ENCODE results near the gene MICALL2.
A peak's percentile ranks its signal among the peaks of the same experiment; 100 is the strongest.

Gene MICALL2

GRCh38 chr7:1466524-1467271 is 7.4 kb upstream of the MICALL2 start:
- peak; percentile 73 for DNase-seq

- DNase-seq: no peak
Observed at GRCh38 chr7:1464694-1465093, 5.4 kb upstream of the MICALL2 start.

DNA sequence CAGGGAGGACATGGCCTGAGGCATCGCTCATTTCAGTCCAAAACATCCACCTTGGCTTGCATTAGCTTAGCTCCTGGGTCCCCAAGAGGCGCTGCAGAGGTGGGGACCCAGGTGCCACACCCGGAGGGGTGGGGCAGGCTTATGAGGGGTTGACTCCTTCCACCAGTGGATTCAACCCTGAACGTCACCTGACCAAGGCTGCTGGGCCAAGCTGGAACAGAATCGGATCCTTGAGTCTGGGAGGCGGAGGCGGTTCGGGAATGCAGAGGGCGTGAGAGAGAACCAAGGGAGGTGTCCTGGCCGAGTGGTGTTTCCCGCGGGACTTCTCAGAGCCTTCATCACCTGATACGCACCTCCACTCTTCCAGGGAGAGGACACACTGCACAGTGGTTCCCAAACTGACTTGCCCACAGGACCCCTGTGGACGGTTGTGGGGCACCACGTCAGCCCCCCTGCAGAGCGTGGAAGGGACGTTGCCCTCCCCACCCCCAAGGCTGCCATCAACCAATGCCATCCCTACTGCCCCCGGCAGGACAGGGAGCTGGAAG is 4.5 kb upstream of the MICALL2 start:
- no peak for DNase-seq

DNA sequence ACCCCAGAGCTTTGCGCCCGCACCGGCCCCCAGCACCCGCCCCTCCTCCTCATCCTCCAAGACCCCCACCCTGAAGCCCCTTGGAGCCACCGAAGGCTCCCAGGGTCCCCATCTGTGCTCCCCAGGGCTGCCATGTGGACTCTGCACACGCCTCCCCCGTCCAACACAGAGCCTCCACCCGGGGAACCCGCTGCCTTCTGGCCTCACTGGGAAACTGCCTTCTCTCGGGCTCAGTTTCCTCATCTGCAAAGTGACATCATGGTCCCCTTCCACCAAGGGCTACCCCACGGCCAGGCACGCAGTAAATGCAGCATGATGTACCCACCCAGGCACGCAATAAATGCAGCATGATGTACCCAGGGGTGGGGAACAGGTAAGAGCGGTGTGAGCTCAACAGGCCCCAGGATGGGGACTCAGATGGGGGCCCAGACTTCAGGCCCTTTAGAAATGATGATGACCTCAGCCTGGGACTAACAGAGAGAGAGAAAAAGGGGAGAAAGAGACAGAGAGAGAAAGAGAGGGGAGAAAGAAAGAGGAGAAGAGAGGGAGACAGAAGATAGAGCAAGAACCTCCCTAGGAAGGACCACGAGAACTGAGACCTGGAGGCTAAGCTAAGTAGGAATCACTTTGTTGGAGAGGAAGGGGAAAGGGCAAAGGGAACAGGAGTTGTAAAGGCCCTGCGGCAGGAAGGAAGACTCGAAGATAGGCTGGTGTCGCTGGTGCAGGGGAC is 2.5 kb upstream of the MICALL2 start:
- no peak for DNase-seq

- peak; percentile 13 for DNase-seq
Observed at GRCh38 chr7:1460821-1461645, 1.8 kb upstream of the MICALL2 start.

DNA sequence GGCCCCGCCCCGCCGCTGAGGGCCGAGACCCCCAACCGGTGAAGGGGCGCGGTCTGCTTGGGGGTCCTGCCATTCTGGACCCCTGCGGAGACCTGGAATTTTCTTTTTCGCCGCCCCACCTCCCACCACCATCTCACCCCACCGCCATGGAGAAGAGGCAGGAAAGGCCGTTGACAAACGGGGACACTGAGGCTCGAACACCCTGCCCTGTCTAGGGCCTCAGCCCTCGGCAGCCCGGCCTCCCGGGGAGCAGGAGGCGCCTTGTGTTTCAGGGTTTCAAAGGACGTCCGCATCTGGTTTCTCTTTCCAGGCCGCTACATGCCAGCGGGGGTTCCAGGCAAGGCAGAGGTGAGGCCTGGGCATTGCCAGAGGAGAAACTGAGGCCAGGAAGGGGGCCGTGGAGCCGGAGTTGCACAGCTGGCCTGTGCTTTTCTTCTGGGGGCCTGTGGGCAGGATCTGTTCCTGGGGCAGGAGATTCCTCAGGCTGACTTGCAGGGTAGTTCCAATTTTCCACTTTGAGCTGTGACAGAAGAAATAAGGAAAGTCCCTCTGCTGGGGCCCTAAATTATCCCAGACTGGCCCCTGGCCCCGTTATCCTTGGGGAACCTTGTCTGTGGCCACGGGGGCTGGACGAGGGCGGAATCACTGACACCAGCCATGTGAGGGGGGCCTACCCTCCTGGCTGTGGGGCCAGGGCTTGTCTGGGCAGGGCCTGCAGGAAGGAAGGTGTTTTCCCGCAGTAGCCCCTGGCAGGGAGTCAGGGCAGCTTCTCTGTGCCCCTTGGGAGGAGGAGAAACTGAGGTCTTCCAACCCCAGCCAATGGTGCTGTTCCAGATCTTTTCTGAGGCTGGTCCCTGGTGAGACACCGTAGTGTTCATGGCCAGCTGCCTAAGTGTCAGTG is 900 bp upstream of the MICALL2 start:
- peak; percentile 13 for DNase-seq

GRCh38 chr7:1459512-1459892 is 232 bp upstream of the MICALL2 start:
- DNase-seq: peak; percentile 99

DNA sequence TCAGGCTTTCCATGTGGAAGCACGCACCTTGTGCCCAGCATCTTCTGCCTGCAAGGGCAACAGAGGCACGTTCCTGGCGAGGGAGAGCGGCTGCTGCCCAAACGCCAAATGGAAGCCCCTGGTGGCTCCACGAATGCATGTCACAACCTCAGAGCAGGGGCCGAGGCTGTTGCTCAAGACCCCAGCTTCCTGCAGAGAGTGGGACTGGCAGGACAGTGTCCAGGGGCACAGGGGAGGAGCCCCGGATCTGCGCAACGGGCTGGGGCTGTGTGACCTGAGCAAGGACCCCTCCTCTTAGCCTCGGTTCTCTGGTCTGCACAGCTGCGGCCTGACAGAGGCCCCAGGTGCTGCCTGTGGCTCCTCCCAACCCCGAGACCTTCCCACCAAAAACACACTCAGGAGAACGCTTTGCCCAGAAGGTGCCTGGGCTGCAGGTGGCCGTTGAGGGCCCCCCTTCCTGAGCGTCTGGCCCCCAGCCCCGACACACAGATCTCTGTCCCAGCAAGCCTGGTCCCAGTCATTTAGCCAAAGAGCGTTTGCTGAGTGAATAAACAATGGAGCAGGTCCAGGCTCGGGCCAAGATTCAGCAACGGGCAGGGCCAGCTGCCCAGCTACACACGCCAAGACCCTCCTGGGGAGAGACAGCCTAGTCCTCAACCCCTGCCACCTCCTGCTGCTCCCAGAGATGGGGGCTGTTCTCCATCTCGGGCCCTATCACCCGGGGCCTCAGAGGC is 1.2 kb downstream of the MICALL2 start:
- DNase-seq: no peak

DNA sequence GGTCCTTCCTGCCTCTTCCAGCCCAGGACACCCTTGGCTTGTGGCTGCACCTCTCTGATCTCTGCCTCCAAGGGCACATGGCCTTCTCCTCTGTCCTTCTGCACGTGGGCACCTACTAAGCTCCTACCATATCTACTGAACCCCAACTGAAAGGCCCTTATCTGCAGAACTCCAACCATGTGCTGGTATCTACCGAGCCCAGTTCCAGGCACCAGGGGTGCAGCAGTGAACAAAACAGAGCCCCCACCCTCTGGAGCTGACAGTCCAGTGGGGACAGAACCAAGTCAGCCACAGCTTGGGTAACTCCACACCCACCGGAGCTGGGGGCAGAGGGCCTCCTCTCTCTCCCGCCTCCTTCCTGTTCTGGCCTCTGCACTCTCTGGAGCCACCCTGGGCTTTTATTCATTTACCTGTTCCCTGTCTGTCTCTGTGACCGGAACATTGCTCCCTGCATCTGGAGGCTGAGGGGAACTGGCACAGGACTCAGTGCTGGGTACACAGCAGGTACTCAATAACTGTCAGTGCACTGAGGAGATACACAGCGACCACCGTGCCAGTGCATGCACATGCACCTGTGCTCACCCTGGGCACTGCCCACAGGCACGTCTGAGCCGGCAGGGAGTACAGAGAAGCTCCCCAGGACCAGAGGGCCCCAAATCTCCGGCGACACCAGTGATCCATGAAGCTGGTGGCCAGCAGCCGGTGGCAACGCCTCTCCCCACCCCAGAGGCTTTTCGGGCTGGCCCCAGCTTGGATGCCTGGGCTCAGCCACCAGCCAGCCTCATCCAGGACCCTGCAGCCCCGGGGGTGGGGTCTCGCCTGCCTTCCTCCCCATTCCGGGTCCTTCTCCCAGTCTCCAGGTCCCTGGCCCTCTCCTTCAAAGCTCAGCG is 2.0 kb downstream of the MICALL2 start:
- no peak for DNase-seq

DNA sequence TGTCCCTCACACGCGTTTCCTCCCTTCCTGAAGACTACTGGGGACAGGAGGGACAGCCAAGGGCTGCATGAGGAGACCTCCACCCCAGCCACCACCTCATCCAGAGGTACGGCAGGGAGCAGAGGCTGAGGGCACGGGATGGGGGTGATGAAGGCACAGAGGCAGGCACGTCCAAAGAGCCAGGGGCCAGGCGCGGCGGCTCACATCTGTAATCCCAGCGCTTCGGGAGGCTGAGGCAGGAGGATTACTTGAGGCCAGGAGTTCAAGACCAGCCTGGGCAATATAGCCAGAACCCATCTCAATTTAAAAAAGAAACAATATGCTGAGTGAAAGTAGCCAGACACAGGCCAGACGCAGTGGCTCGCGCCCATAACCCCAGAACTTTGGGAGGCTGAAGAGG is 3.3 kb downstream of the MICALL2 start:
- DNase-seq: no peak

DNA sequence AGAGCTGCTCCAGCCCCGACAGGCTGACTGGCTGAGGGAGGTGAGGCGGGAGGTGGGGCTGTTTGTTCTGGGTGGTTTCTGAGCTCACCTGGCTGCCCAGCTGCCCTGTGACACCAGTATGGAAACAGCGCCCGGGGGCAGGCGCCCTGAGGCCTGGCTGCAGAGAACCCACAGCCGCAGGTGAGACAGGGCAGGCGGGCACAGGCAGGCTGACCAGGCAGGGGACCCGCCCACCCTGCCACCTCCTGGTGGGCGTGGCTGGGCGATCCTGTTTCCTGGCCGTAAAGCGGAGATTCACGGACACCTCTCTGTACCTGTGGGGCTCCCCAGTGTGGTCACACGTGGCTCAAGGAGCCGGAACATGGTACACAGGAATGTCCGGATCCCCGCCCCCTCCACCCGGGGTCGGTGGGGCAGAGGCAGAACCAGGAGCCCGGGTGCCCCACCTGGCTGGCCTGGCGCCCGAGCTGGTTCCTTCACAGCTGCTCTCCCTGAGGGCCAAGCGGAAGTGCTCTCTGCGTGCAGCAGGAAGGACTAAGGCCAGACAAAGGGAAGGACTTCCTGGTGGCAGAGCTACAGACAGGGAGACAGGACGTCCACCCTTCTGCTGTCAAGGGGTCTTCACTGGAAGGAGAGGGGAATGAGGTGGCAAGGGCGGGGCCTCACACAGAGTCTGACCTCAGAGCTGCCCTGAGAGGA is 3.9 kb downstream of the MICALL2 start:
- no peak for DNase-seq

- DNase-seq: no peak
Observed at GRCh38 chr7:1454542-1454941, 4.7 kb downstream of the MICALL2 start.

DNA sequence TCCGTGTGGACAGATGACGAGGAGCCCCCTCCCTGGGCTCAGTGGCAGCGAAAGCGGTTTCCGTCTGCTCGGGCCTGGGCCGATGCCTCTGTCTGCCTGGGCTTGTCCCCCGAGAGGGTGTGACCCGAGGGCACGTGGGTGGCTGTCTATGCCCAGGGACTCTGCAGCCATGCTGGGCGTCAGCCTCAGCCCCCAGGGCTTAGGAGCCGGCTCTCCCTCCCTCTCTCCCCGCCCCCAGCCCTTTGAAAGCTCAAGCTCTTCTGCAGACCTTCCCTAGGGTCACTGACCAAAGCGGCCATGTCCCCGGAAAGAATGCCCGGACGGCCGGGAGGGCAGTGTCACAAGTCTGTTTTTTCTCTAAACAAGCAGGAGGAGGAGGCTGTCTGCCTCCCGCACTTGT is 7.1 kb downstream of the MICALL2 start:
- no peak for DNase-seq

GRCh38 chr7:1450987-1451386 is 8.3 kb downstream of the MICALL2 start:
- no peak for DNase-seq

- no peak for DNase-seq
Observed at GRCh38 chr7:1450431-1450830, 8.8 kb downstream of the MICALL2 start.

- DNase-seq: no peak
Observed at GRCh38 chr7:1449951-1450350, 9.3 kb downstream of the MICALL2 start.

DNA sequence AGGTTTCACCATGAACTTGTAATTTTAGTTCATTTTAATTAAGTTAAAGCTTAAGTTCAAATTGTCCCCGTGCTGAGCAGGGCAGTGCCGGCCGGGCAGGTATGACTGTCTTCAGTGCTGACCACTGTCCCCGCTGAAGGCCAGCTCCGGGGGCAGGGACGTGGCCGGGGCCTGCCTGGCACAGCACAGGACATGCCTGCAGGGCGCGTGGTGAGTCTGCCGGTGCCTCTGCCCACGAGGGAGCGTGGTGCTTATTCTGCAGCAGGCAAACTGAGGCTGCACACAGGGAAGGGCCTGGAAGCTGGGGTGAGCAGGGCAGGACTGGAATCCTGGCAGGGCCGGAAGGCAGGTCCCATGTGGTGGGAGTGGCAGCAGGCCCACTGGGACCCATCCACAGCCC is 9.8 kb downstream of the MICALL2 start:
- no peak for DNase-seq

- no peak for DNase-seq
Observed at GRCh38 chr7:1448958-1449357, 10.3 kb downstream of the MICALL2 start.

- no peak for DNase-seq
Observed at GRCh38 chr7:1447551-1448244, 11.6 kb downstream of the MICALL2 start.
